ENCODE data around the gene SPTBN1.

SPTBN1 gene

GRCh38 chr2:54704688-54705605, 248.8 kb downstream of the SPTBN1 start:
- DNase-seq (ENCODE audit: low read depth) = no peak

GRCh38 chr2:54706622-54707021, 250.5 kb downstream of the SPTBN1 start:
- DNase-seq (ENCODE audit: low read depth) = no peak

GRCh38 chr2:54708584-54709335, 252.6 kb downstream of the SPTBN1 start:
- no peak for DNase-seq (ENCODE audit: low read depth)

- no peak for DNase-seq (ENCODE audit: low read depth)
Observed at GRCh38 chr2:54709336-54709809, 253.2 kb downstream of the SPTBN1 start.

- DNase-seq (ENCODE audit: low read depth) = no peak
Observed at GRCh38 chr2:54710216-54710615, 254.1 kb downstream of the SPTBN1 start.

GRCh38 chr2:54712516-54712915, 256.4 kb downstream of the SPTBN1 start:
- no peak for DNase-seq (ENCODE audit: low read depth)

GRCh38 chr2:54714996-54715395, 258.9 kb downstream of the SPTBN1 start:
- DNase-seq (ENCODE audit: low read depth) = no peak

GRCh38 chr2:54716375-54716774, 260.2 kb downstream of the SPTBN1 start:
- no peak for DNase-seq (ENCODE audit: low read depth)

GRCh38 chr2:54720563-54720962, 264.4 kb downstream of the SPTBN1 start:
- DNase-seq (ENCODE audit: low read depth) = no peak
